HG03280 (cell line): ENCODE measurements around the gene C10orf71.

ENCODE experiments used
- ATAC-seq: cut with Tn5 transposase; IDR thresholded peaks from one replicate; pipeline ENCODE4 v1.9.1; 2021; ENCODE audit warnings: mild to moderate bottlenecking, moderate library complexity; ENCODE audit not compliant: unreplicated experiment

Gene C10orf71, protein sequence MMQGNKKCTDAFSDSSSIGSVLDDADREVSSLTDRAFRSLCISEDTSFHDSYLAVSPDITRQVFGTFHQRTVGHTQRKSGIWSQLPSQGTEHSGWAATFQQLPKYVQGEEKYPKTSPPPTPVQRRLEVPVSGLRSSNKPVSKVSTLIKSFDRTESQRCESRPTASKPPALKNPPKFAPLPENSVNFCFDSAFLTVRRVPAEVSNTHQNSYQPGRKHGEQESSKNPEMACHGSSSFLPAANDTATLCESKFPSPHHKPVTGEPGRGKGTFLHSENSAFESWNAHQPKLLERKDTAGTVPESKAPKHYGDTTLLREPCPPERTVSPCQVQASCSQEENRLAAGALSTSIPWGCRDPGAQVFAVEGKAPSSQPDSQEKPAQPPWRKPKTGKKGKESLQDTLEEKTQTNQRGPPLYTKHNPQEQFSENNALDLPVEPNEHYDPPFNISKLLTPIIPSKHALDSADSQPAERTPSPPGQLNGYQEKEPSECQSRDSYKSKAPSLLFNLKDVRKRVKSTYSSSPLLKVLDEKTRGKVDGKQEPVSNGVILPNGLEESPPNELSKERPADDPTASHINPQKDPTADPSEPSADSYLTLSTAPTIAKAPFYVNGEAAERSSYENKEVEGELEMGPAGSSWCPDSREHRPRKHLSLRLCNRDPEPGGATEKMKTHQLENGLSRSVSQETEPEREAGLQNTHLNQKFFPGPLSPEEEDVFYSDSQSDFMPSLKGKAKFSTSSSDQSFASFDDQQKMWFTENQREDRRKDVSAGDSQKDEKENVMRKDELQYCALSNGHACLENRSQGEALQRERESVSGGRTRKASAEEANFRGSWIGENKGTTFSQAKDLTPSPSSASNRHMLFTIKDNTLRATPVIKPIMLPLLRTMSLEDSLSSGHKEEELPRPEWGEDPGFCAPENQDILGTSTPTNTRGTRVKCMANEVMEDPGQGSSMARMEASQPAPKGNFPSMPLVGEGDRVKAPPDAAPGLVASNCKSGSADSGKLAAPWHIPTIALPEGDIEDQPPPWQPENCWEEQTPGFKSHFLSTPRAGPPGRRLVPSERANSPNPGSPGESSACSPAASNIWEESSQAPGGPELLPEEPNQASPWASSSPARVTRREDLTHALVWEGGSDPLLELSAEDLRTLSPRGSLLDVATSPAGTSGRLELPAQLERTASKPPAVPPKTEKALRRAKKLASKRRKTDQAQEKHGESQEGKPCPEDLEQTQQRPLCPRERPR (N-terminal part only)

DNA sequence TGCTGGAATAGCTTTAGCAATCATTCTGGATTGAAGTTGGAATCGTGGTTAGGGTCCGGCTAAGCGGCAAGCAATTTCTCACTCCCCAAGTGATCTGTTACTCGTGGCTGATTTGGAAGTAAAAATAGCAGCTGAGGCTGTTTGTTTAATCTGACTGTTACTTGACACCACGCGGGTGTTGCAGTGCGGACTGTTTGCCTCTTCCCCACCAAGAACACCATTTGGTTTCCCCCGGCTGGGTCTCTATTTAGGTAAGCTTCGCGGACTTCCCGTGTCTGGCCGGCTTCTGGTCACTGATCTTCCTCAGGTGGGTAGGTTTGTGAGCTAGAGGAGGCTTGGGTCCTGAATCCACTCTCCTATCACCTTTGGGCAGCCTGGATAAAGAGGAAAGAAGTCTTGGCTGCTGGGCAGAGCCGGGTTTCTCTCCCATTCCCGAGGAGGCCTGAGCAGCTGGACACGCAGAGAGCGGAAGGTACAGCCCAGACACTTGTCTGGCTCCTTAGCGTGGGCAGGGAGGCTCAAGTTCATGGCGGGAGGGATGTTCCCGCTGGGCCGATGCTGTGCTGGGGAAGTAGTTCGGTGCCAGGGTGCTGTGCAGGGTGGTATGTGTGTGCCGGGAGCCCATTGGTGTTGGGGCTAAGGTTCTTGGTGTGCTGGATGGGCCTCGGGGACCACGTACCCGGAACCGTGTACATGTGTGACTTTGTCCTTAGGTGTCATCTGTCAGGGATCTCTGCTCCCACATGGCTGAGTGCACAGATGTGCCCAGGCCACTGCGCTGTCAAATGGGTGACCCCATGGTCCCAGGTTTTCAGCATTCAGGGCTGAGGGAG, at the start of gene C10orf71:
Gene C10orf71, plus strand, starts transcription at position 188 of the 833 bp plus-strand sequence. CDS start 23,376 bp downstream, outside the sequence.
- no peak for ATAC-seq

DNA sequence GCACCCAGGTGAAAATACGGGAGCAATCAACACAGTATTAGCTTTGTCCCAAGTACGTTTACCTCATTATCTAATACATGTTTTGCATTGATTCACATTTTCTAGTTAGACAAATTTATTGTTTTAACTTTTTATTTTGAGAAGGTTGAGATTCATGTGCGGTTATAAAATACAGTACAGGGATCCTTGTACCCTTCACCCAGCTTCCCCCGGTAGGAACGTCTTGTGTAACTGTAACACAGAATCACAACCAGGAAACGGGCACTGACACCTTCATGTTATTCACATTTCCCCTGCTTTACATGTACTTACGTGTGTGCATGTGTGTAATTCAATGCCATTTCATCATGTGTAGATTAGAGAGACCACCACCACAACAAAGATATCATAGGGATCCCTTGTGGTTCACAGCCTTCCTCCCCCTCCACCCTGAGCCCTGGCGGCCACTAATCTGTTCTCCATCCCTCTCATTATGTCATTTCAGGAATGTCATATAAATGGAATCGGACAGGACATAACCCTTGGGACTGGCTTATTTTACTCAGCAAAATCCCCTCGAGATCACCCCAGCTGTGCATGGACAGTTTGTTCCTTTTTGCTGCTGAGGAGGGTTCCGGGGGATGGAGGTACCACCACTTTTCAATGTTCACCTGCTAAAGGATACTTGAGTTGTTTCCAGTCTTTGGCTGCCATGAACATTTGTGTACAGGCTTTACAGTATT, 46.5 kb upstream of the C10orf71 start:
- ATAC-seq: no peak

DNA sequence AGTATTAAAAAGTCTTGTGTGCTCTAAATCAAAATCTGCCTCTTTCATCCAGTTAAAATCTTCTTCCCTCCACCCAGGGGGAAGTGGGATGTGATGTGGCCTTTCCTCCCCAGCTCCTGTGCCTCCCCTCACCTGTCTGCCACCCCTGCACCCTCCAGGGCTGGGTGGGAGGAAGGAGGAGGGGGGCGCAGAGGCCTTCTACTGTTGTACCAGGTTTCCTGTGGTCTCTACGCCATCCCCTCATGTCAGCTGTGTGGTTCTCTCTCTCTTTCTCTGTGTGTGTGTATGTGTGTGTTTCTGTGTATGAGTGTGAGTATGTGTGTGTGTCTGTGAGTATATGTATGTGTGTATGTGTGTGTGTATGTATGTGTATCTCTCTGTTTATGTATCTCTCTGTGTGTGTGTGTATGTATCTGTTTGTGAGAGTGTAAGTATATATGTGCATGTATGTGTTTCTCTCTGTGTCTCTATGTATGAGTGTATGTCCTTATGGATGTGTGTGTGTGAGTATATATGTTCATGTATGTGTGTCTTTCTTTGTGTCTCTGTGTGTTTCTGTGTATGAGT, 45.5 kb upstream of the C10orf71 start:
- no peak for ATAC-seq

DNA sequence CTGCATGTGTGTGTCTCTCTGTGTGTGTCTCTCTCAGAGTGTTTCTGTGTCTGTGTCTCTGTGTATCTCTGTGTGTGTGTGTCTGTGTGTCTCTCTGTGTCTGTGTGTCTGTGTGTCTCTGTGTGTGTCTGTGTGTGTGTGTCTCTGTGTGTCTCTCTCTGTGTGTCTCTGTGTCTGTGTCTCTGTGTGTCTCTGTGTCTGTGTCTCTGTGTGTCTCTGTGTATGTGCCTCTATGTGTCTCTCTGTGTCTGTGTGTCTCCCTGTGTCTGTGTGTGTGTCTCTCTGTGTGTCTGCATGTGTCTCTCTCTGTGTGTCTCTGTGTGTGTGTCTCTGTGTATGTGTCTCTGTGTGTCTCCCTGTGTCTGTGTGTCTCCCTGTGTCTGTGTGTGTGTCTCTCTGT, 44.8 kb upstream of the C10orf71 start:
- ATAC-seq: no peak

DNA sequence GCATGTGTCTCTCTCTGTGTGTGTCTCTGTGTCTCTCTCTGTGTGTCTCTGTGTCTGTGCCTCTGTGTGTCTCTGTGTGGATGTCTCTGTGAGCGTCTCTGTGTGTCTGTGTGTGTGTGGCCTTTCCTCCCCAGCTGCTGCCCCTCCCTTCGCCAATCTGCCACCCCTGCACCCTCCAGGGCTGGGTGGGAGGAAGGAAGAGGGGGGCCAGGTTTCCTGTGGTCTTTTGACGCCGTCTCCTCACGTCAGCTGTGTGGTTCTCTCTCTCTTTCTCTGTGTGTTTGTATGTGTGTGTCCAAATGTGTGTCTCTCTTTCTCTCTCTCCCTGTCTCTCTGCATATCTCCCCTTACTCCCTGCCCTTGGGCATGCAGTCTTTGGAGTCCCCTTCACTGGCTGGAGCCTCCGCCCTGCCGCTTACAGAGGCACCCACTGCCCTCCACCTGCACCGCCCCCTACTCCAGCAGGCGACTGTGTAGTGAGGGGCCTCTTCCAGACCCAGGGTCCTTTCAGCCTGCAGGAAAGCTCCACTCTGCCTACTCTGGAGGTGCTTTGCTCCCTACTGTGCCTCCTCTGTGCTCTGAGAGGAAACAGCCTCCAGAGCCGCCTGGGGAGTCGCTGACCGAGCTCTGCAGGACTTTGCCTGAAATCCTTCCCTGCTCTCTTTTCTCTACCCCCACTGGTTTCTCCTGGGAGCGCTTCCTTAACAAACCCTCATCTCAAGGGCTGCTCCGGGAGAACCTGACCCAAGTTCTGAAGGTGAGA, 44.2 kb upstream of the C10orf71 start:
- ATAC-seq: no peak

DNA sequence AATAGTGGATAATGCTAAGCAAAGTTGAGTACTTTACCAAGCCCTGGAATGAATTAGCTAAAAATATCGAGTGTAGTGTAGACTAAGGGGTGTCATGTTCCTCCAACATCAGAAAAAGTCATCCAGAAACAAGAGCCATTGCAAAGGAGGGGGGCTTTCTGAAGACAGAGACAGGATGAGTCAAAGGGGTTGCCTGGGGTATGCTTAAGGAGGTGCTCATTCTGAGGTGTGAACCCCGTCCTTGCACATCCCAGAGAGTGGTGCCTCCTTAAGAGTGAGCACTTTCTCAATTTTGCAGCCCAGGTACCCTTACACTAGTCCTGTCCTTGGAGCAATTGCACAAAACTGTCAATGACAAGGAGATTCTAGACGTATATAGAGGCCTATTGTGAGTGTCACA, 43.1 kb upstream of the C10orf71 start:
- no peak for ATAC-seq

DNA sequence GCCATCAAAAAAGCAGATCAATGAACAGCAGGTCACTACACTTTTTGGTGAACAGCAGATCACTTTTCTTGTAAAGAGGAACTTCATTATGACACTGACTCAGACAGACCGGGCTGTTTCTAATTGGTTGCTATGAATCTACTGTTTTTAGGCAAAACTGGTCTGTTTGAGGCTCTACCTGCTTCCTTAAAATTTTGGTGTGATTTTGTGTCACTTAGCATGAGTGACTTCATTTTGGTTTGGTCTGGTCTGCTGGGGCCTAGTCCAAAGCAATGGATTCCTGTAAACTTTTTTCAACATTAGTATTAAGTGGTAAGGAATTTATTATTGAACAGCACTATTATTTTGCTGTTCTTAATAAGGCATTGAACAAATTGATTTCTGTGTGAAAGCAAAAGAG, 41.8 kb upstream of the C10orf71 start:
- no peak for ATAC-seq

DNA sequence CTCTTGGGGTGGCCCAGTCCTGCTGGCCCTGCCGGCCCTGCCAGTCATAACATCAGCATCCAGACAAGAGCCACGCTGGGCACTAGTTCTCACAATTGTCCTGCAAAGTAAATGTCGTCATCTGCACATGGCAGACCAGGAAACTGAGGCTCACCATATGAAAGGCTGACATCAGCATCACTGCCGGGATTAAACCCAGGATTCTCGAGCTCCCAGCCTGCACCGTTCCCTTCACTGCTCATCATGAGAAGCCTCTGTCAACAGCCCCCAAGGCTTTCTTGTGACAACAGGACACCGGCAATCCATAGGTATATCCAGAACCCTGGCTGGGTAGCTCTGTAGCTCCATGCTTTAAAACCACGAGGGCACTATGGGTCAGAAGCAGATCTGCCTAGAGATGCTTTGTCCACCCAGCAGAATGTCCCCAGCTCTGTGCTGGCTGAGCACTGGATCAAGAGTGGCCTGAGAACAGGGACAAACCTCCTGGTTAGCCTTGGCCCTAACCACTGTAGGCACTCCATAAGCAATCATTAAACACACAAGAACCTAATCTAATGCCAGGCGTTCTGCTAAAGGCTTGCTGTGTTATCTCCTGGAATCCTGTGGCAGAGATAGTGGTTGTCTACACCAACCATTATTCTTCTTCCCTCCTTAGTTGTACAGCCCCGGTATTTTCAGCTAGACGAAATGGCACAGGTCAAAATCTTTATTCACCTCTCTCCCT, 41.2 kb upstream of the C10orf71 start:
- no peak for ATAC-seq

DNA sequence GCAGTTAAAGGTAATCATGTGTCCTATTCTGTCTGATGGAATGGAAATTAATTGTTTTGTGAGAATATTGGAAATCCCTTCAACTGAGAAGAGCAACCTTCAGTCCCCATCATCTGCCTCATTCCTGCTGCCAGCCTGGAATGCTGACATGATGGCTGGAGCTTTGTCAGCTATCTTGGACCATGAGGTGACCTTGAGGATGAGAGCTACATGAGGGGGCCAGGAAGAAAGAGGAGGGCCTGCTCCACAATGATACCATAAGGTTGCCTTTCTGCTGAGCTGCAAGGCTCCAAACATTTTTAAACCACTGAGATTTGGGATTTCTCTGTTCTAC, 40.7 kb upstream of the C10orf71 start:
- no peak for ATAC-seq

DNA sequence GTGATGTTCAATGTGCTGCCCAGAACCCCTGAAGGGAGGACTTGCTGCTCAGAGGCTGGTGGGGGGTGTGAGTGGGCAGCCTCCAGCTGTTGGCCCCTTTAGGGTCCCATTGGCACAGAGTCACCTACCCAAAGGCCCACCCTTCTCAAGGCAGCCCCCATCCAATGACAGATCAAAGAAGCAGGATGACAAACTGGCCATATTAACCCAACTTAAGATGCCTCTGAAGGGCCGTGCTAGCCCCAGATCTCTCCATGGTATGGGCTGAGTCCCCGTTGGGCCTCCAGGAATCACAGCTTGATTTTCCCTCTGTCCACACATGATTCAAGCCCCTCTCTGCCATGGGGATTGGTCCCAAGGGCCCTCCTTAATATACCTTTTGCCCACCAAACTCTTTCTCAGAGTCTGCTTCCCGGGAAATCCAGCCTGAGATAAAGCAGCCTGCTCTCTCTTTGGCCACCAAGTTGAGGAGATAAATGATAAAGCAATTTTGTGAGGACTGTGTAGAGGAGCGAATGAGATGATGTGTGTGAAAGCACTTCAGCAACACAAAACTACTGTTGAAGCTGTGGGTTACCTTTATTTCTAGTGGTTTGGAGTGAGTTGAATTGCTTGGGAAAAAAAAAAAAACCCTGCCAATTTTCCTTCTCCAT, 38.2 kb upstream of the C10orf71 start:
- no peak for ATAC-seq

DNA sequence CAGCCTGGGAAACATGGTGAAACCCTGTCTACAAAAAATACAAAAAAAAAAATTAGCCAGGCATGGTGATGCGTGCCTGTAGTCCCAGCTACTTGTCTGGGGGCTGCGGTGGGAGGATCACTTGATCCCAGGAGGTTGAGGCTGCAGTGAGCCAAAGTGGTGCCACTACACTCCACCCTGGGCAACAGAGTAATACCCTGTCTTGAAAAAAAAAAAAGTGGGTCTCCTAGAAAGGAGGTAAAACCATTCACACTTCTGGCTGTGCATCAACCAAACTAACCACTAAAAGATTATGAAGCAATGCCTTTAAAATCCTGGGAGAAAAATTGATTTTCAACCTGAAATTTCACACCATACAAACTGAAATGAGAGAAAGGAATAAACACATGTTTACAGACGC, 35.4 kb upstream of the C10orf71 start:
- no peak for ATAC-seq

DNA sequence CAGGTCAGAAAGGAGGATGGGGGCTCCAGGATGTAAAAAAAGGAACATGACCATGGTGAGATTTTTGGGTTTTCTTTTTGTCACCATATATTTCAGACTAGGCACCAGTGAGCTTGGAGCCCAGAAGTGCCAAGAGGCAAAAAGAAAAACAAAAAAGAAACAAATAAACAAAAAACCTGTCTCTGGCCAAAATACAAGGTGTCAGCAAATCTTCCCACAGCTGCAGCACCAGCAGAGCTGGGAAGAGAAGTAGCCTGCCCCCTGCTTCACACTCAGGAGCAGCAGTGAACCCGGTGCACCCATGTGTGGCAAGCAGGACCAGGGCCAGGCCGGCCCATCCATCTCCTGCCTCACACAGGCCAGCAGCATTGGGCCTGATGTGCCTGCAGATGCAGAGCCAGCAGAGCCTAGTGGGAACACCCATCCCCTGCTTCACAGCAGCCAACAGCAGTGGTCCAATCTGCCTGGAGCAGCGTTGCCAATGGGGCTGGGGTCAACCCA, 34.7 kb upstream of the C10orf71 start:
- ATAC-seq: no peak

DNA sequence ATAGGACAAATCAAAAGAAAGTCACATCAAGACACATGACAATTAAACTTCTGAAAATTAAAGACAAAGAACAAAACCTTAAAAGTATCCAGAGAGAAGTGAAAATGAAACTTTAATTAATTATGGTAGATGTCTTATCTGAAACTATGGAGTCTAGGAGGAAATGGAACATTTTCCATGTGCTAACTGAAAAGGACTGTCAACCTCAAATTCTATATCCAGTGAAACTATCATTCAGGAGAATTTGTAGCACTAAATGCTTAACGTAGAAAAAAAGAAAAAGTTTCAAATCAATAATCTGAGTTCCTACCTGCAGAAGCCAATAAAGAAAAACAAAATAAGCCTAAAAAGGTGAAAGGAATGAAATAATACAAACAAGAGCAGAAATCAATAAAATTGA, 33.1 kb upstream of the C10orf71 start:
- ATAC-seq: no peak

DNA sequence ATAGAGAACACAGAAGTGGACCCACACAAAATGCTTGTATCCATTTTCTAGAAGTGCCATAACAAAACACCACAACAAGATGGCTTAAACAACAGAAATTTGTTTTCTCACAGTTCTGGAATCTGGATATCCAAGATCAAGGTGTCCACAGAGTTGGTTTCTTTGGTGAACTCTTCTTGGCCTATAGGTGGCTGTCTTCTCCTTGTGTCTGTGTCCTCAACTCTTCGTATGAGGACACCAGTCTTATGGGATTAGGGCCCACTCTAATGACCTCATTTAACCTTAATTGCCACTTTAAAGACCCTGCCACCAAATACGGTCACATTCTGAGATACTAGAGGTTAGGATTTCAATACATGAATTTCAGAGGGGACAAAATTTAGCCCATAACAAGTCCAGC, 30.8 kb upstream of the C10orf71 start:
- ATAC-seq: no peak

DNA sequence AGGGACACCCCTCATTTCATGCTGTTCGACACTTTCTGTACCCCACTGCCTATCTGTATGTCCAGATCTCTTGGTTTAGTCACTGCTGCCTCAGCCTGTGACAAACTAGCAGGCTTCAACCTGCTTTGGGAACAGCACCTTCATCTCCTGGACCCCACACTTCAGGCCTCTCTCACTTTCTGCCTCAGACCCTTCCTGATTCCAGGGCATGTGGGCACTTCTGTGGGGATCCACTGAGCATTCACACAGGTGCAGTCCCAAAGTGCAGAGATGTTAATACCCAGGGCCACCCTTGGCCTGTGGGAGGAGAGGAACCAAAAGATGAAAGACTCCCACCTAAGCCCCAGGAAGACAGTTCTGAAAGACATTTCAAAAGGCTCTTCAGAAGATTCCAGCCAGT, 29.4 kb upstream of the C10orf71 start:
- ATAC-seq: no peak

DNA sequence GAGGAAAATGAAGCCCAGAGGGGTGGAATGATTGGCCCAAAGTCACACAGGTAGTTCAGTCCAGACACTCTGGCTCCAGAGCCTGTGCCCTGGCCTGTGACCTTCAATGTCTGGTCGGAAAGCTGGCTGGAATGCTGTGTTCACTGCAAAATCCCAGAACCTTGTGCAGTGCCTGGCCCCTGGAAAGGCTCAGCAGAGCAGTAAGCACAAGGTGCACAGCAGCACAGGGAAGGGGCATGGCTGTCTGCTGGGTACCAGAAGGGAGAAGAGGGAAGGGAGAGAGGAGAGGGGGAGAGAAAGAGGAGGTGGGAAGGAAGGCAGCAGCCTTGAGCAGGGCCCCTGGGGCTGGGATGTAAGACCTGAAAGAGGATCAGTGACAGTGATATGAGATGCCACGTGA, 28.4 kb upstream of the C10orf71 start:
- ATAC-seq: no peak

DNA sequence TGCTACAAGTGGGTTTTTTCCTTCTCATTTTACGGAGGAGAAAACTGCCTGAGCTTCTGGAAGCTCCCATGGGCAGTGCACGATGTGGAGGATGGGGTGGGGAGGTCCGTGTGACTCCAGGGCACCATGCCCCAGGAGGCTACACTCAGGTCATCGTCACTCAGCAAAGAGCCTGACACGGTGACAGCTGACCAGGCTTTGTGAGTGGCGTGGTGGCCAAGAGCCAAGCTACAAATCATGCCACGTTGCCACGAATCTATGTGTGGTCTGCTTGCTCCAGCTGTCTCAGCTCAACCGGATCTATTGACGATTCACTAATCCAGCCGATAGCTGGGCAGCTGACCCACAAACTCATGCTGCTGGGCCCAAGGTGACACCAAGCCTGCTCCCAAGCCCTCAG, 27.6 kb upstream of the C10orf71 start:
- ATAC-seq: no peak
